HepG2 (cell line): ENCODE data around the gene NSMCE1. TPM values are rescaled to one million over a fixed set of nuclear protein-coding genes. Genes with fewer than 3 reads are reported as not detected.

Source experiments
- AKAP8 ChIP-seq: sonication (generic); formaldehyde crosslinking; IDR thresholded peaks from 2 replicates; pipeline ENCODE4 v1.5.1; 2020; ENCODE audit warnings: mild to moderate bottlenecking, missing genetic modification reagents
- CHD4 ChIP-seq: fragments of 200-600 bp; sonication (generic); IDR thresholded peaks from 2 replicates; pipeline ENCODE4 v1.7.0; 2017; ENCODE audit warnings: mild to moderate bottlenecking, low read length, borderline replicate concordance
- FOXP1 ChIP-seq, 2 experiments: fragments of 450-650 bp in 1 of 2; IDR thresholded peaks; 2 replicates each; pipeline ENCODE4 v1.6.1; 2017 to 2018; ENCODE audit warnings: antibody characterized with exemption in 1 of 2
- GATAD1 ChIP-seq: IDR thresholded peaks from 2 replicates; pipeline ENCODE4 v1.6.1; 2016; ENCODE audit warnings: missing genetic modification reagents, missing compliant biosample characterization
- HES4 ChIP-seq: sonication (generic); formaldehyde crosslinking; IDR thresholded peaks from 2 replicates; pipeline ENCODE4 v1.9.0; 2021; ENCODE audit warnings: mild to moderate bottlenecking, missing genetic modification reagents, borderline replicate concordance
- HNF4A ChIP-seq: sonication (generic); formaldehyde crosslinking; IDR thresholded peaks from 2 replicates; pipeline ENCODE4 v1.4.0; 2020; ENCODE audit warnings: missing genetic modification reagents
- HNF4G ChIP-seq, 2 experiments: sonication (generic) in 1 of 2; formaldehyde crosslinking in 1 of 2; IDR thresholded peaks; 2 replicates each; pipeline versions ENCODE4 v1.4.0 to v1.6.1; 2011 to 2020; ENCODE audit warnings: borderline replicate concordance in 2 of 2, low read depth in 2 of 2, mild to moderate bottlenecking in 2 of 2, low read length in 1 of 2, missing genetic modification reagents in 1 of 2, moderate library complexity in 1 of 2
- IKZF4 ChIP-seq: sonication (generic); formaldehyde crosslinking; IDR thresholded peaks from 2 replicates; pipeline ENCODE4 v1.5.1; 2020; ENCODE audit warnings: borderline replicate concordance, mild to moderate bottlenecking, low read depth, missing genetic modification reagents; ENCODE audit errors: not compliant biosample characterization
- MEF2D ChIP-seq: sonication (generic); formaldehyde crosslinking; IDR thresholded peaks from 2 replicates; pipeline ENCODE4 v1.5.1; 2020; ENCODE audit warnings: mild to moderate bottlenecking, missing genetic modification reagents
- MLLT10 ChIP-seq: sonication (generic); formaldehyde crosslinking; IDR thresholded peaks from 2 replicates; pipeline ENCODE4 v1.4.0; 2020; ENCODE audit warnings: missing genetic modification reagents
- MTA3 ChIP-seq: sonication (generic); formaldehyde crosslinking; IDR thresholded peaks from 2 replicates; pipeline ENCODE4 v1.4.0; 2020; ENCODE audit warnings: missing genetic modification reagents
- NFYB ChIP-seq: sonication (generic); formaldehyde crosslinking; IDR thresholded peaks from 2 replicates; pipeline ENCODE4 v1.4.0; 2020; ENCODE audit warnings: missing genetic modification reagents
- PHF5A ChIP-seq: IDR thresholded peaks from one replicate; pipeline ENCODE4 v1.6.1; 2018; ENCODE audit warnings: low read depth, missing genetic modification reagents; ENCODE audit not compliant: unreplicated experiment
- POLR2G ChIP-seq: fragments of 200-400 bp; formaldehyde crosslinking; IDR thresholded peaks from 2 replicates; pipeline ENCODE4 v1.6.1; 2018; ENCODE audit warnings: mild to moderate bottlenecking, low read depth, low read length, moderate library complexity
- REXO4 ChIP-seq: sonication (generic); formaldehyde crosslinking; IDR thresholded peaks from 2 replicates; pipeline ENCODE4 v1.8.0; 2022; ENCODE audit warnings: missing genetic modification reagents, mild to moderate bottlenecking, borderline replicate concordance
- TEAD3 ChIP-seq: optimal IDR thresholded peaks from 2 replicates; pipeline ENCODE3; 2016; ENCODE audit warnings: borderline replicate concordance
- ZNF496 ChIP-seq: sonication (generic); formaldehyde crosslinking; IDR thresholded peaks from 2 replicates; pipeline ENCODE4 v1.8.1; 2023; ENCODE audit warnings: mild to moderate bottlenecking, moderate library complexity, missing genetic modification reagents; ENCODE audit not compliant: insufficient replicate concordance
- ZNF513 ChIP-seq: sonication (generic); formaldehyde crosslinking; conservative IDR thresholded peaks from 2 replicates; pipeline ENCODE4 v1.5.0; 2020; ENCODE audit warnings: missing genetic modification reagents
- ZNF737 ChIP-seq: sonication (generic); formaldehyde crosslinking; IDR thresholded peaks from 2 replicates; pipeline ENCODE4 v1.5.0; 2020; ENCODE audit warnings: missing genetic modification reagents, mild to moderate bottlenecking, borderline replicate concordance
- ZNF775 ChIP-seq: sonication (generic); formaldehyde crosslinking; IDR thresholded peaks from 2 replicates; pipeline ENCODE4 v1.4.0; 2020; ENCODE audit warnings: missing genetic modification reagents, mild to moderate bottlenecking, moderate library complexity, borderline replicate concordance
- ZSCAN25 ChIP-seq: sonication (generic); formaldehyde crosslinking; IDR thresholded peaks from 2 replicates; pipeline ENCODE4 v1.8.0; 2022; ENCODE audit warnings: mild to moderate bottlenecking, missing genetic modification reagents
- polyA plus RNA-seq, 8 experiments: library from polyadenylated mRNA; depleted of rRNA in 3 of 8; stranded (reverse) in 7 of 8; unstranded in 1 of 8; fragments of >200 nt; fragmentation: Illumina TruSeq in 4 of 8; extraction: Trizol in 4 of 8; gene quantifications; 2 replicates each; pipeline versions ENCODE4 v1.2.1 to v1.2.3, GENCODE V29; 2011 to 2016; ENCODE audit warnings: low read depth in 4 of 8, missing spikeins in 1 of 8, mixed read lengths in 1 of 8; ENCODE audit not compliant: insufficient read depth in 1 of 8
- total RNA-seq, 5 experiments: library from RNA; depleted of rRNA; stranded (reverse); fragments of >200 nt; fragmentation: Illumina TruSeq; extraction: Trizol; gene quantifications; 2 replicates each; pipeline ENCODE4 v1.2.3, GENCODE V29; 2016; ENCODE audit warnings: low read depth in 1 of 5
- TF ChIP-seq, protein P1 (sequence below): IDR thresholded peaks from 2 replicates; pipeline ENCODE4 v1.6.1; 2016; ENCODE audit warnings: low read depth, missing genetic modification reagents, missing compliant biosample characterization

NSMCE1 gene
- total and polyA plus RNA-seq, 2 of the 13 experiments (the other 11 are each of a cell fraction or from before 2014, with no cell fraction given), result 42.7 to 52.9 TPM

DNA sequence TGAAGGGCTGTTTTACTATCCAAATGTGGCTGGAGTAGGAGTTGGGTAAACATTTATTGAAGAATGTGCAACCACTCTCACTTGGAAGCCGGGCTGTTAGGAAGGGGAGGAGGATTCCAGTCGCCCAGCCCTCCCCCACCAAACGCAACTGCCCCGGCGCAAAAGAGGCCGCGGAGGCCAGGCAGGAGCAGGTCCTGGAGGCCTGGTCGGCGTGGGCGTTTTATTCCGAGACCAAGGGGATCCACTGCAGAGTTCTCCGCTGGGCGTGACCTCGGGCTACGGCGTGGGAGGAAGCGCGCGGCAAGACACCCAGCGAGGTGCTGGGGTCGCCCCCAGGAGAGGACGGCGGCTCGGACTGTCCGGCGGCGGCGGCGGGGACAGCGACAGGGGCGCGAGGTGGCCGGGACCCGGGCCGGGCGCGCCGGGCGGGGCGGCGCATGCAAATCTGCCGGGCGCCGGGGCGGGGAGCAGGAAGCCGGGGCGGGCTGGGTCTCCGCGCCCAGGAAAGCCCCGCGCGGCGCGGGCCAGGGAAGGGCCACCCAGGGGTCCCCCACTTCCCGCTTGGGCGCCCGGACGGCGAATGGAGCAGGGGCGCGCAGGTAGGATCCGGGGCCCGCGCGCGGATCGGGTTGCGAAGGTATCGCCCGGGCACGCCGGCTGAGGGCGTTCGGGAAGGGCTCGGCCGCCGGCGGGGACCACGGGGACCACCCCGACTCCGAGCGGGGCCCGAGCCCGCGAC is 45.0 kb upstream of the NSMCE1 start, which contains the start of gene IL4R (continued):
- no peak; the same call in 1 of the 2 replicates for TF ChIP-seq GATAD1
- TF ChIP-seq ZSCAN25 (CRISPR knock-in tag), result no peak
- no peak for TF ChIP-seq ZNF496 (CRISPR knock-in tag)
- peak; percentile 4; the same call in 1 of the 2 replicates for TF ChIP-seq CHD4
- TF ChIP-seq PHF5A (CRISPR knock-in tag), result no peak
- peak; percentile 18; the same call in 1 of the 2 replicates for TF ChIP-seq HNF4A
- no peak for TF ChIP-seq REXO4 (CRISPR knock-in tag)
- TF ChIP-seq AKAP8, result no peak
- peak; percentile 87 for TF ChIP-seq TEAD3 (CRISPR knock-in tag)
- peak; percentile 5; the same call in 1 of the 2 replicates for TF ChIP-seq HNF4G (IDR thresholded peaks at IDR 0.05; ENCODE audit: borderline replicate concordance, low read depth, low read length)
- peak; percentile 22; the same call in 1 of the 2 replicates for TF ChIP-seq HNF4G (CRISPR knock-in tag; IDR thresholded peaks at IDR 0.05; ENCODE audit: borderline replicate concordance, low read depth)
- no peak; the same call in 1 of the 2 replicates for TF ChIP-seq NFYB (CRISPR knock-in tag)
- no peak for TF ChIP-seq ZNF737 (CRISPR knock-in tag)
- TF ChIP-seq, protein P1, sequence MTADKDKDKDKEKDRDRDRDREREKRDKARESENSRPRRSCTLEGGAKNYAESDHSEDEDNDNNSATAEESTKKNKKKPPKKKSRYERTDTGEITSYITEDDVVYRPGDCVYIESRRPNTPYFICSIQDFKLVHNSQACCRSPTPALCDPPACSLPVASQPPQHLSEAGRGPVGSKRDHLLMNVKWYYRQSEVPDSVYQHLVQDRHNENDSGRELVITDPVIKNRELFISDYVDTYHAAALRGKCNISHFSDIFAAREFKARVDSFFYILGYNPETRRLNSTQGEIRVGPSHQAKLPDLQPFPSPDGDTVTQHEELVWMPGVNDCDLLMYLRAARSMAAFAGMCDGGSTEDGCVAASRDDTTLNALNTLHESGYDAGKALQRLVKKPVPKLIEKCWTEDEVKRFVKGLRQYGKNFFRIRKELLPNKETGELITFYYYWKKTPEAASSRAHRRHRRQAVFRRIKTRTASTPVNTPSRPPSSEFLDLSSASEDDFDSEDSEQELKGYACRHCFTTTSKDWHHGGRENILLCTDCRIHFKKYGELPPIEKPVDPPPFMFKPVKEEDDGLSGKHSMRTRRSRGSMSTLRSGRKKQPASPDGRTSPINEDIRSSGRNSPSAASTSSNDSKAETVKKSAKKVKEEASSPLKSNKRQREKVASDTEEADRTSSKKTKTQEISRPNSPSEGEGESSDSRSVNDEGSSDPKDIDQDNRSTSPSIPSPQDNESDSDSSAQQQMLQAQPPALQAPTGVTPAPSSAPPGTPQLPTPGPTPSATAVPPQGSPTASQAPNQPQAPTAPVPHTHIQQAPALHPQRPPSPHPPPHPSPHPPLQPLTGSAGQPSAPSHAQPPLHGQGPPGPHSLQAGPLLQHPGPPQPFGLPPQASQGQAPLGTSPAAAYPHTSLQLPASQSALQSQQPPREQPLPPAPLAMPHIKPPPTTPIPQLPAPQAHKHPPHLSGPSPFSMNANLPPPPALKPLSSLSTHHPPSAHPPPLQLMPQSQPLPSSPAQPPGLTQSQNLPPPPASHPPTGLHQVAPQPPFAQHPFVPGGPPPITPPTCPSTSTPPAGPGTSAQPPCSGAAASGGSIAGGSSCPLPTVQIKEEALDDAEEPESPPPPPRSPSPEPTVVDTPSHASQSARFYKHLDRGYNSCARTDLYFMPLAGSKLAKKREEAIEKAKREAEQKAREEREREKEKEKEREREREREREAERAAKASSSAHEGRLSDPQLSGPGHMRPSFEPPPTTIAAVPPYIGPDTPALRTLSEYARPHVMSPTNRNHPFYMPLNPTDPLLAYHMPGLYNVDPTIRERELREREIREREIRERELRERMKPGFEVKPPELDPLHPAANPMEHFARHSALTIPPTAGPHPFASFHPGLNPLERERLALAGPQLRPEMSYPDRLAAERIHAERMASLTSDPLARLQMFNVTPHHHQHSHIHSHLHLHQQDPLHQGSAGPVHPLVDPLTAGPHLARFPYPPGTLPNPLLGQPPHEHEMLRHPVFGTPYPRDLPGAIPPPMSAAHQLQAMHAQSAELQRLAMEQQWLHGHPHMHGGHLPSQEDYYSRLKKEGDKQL (CRISPR knock-in tag), result peak; percentile 64; the same call in 1 of the 2 replicates
- no peak for TF ChIP-seq ZNF513 (CRISPR knock-in tag)
- peak; percentile 76; the same call in 1 of the 2 replicates for TF ChIP-seq MEF2D (CRISPR knock-in tag)
- no peak for TF ChIP-seq ZNF775
- TF ChIP-seq FOXP1 (IDR thresholded peaks at IDR 0.05), result no peak
- TF ChIP-seq FOXP1 (CRISPR knock-in tag; IDR thresholded peaks at IDR 0.05), result peak; percentile 59; the same call in 1 of the 2 replicates
- TF ChIP-seq MTA3 (CRISPR knock-in tag), result no peak
- TF ChIP-seq HES4 (CRISPR knock-in tag), result no peak
- TF ChIP-seq POLR2G, result peak; percentile 86
- no peak for TF ChIP-seq MLLT10
- TF ChIP-seq IKZF4, result peak; percentile 50
